ENCODE data around the gene MTARC2.
A peak's percentile ranks its signal among the peaks of the same experiment; 100 is the strongest.

Gene MTARC2

DNA sequence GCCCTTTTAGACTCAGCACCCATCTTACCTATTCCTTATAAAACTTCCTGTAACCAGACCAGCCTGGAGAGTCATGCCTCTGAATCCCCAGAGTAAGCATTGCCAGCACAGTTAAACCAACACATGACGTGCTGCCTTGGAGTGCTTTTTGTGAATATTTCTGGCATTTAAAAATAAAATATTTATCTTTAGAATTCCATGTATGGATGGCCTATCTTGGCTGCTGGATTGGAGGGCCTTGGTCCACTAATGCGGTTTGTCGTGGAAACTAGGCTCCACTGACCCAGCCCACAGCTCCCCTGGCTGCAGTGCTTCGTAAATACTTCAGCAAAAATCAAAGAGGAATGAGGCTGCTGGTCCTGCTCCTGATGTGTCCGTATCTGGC is 56.1 kb downstream of the MTARC2 start:
- H3K4me3 ChIP-seq (ENCODE audit: low read depth, low read length) = no peak overlapping the region
- DNase-seq (ENCODE audit: low read depth) = no peak
- TF ChIP-seq, protein P1, sequence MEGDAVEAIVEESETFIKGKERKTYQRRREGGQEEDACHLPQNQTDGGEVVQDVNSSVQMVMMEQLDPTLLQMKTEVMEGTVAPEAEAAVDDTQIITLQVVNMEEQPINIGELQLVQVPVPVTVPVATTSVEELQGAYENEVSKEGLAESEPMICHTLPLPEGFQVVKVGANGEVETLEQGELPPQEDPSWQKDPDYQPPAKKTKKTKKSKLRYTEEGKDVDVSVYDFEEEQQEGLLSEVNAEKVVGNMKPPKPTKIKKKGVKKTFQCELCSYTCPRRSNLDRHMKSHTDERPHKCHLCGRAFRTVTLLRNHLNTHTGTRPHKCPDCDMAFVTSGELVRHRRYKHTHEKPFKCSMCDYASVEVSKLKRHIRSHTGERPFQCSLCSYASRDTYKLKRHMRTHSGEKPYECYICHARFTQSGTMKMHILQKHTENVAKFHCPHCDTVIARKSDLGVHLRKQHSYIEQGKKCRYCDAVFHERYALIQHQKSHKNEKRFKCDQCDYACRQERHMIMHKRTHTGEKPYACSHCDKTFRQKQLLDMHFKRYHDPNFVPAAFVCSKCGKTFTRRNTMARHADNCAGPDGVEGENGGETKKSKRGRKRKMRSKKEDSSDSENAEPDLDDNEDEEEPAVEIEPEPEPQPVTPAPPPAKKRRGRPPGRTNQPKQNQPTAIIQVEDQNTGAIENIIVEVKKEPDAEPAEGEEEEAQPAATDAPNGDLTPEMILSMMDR (IDR thresholded peaks at IDR 0.05; ENCODE audit: insufficient read depth, low read depth, low read length, missing control alignments) = no peak

DNA sequence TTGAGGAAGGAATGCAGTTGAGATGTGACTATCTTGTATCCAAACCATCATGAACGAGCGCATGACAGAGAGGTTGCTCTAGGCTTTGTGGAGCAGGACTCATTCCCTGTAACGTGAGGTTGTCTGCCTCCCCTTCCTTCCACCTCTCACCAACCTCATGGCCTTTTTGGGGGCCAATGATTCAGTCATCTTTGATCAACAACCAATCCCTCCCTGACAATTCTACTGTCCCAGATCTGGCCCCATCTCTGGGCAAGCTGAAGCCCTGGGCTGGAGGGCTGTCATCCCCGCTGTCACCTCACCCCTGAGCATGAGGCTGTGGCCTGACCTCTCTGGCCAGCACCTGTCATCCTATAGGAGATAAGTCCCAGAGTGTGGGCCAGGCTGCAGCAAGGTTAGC is 58.3 kb downstream of the MTARC2 start:
- TF ChIP-seq, protein P1 (IDR thresholded peaks at IDR 0.05; ENCODE audit: insufficient read depth, low read depth, low read length, missing control alignments) = no peak
- no peak overlapping the region for H3K4me3 ChIP-seq (ENCODE audit: low read depth, low read length)
- DNase-seq (ENCODE audit: low read depth) = no peak

DNA sequence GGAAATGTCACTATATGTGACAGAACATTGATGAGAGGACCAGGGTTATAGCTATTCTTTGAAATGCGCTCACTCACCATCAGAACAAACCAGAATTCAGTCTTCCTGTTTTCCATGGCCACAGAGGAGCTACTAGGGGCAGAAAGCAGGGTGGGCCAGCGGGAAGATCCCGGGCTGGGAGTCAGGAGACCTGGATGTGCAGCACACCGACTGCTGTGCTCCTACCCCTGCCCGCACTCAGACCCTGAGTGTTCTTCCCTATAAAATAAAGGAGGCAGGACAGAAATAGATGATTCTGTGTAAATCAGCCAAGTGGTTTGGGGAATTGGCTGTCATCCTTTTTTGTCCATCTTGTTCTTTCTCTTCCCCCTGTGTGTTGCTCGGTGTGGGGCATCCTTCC is 59.6 kb downstream of the MTARC2 start:
- H3K4me3 ChIP-seq (ENCODE audit: low read depth, low read length) = no peak overlapping the region
- no peak for DNase-seq (ENCODE audit: low read depth)
- TF ChIP-seq, protein P1 (IDR thresholded peaks at IDR 0.05; ENCODE audit: insufficient read depth, low read depth, low read length, missing control alignments) = no peak

DNA sequence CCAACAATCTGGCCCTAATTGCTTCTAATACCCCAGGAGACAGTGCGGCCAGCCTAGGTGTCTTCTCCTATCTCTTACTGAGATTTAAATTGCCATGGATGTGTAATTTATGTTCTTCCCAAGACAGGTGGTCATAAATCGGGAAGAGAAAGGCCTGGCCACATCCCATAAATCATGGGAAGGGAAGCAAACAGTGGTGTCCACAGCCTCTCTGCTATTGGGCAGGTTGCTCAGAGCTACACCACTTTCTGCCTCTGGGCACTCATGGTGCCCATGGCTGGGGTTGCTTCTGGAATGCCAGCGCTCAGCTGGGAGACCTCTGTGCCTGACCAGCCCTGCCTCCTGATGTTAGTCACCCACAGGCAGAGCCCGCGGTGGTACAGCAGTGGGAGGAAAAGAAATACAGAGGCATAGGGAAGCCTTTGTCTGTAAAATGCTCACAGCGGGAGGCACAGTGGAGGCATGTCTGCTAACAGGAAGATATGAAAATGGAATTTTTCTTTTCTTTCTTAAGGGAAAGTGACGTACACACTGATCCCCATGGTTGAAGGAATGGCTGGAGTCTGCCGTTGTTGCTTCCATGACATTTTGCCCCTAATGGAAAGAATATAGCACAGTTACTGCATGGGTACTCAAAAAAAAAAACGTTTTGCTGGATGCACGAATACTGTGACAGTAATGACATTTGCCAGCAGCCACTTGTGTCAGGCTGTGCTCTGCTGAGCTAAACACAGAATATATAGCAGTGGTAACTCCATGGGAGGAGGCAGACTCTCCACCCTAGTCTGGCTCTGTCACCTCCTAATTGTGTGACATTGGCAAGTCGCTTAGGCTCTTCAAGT is 60.4 kb downstream of the MTARC2 start:
- TF ChIP-seq, protein P1 (IDR thresholded peaks at IDR 0.05; ENCODE audit: insufficient read depth, low read depth, low read length, missing control alignments) = no peak
- DNase-seq (ENCODE audit: low read depth) = no peak
- no peak overlapping the region for H3K4me3 ChIP-seq (ENCODE audit: low read depth, low read length)

DNA sequence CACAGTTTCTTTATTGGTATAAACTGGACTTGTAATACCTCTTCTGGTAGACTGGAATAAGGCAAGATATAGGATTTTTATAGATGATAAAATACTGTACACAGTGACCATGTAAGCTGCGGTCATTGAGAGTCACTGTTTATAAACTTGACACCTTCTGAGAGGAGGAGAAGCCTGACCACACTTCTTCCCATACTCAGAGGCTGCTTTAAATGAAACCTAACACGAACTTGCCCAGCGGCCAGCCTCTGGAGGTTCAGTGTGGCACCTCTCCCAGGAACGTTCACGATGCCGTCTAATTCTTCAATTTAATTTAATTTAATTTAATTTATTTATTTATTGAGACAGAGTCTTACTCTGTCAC is 61.0 kb downstream of the MTARC2 start:
- no peak for DNase-seq (ENCODE audit: low read depth)
- TF ChIP-seq, protein P1 (IDR thresholded peaks at IDR 0.05; ENCODE audit: insufficient read depth, low read depth, low read length, missing control alignments) = no peak
- H3K4me3 ChIP-seq (ENCODE audit: low read depth, low read length) = no peak overlapping the region

DNA sequence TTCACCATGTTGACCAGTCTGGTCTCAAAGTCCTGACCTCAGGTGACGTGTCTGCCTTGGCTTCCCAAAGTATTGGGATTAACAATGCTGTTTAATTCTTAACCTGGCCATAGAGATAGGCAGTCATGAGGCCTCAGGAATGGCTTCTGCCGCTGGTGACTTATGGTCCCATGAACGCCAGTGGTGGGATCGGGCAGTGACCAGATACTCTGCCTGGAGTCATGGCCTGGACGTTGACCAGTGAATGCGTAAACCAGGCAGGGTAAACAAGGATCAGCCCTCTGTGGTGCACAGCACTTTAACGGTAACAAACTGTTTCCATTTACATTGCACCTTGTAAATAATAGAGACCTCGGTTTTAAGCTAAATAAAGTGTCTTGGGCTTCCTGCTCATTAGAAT is 61.6 kb downstream of the MTARC2 start:
- H3K4me3 ChIP-seq (ENCODE audit: low read depth, low read length) = no peak overlapping the region
- TF ChIP-seq, protein P1 (IDR thresholded peaks at IDR 0.05; ENCODE audit: insufficient read depth, low read depth, low read length, missing control alignments) = no peak
- DNase-seq (ENCODE audit: low read depth) = no peak

DNA sequence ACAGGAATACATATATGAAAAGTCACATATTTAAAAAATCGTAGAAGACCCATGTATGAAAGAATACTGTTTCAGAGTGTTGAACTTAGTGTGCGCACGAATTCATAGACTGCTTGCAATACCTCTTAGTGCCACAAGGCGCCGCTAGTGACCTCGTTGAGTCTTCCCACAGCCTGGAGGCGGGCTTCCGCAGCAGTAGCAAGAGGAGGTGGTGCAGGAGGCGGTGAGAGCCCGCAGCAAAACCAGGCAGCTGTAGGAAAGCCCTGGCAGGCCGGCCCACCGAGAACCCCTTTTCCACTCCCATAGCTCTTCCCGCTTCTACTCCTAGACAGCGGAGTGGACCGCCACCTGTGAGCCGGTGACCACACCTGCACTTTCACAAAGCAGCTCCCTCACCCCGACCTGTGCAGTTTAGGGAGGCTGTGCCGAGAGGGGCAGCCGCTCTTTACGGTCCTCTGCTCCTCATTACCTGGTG is 62.1 kb downstream of the MTARC2 start:
- TF ChIP-seq, protein P1 (IDR thresholded peaks at IDR 0.05; ENCODE audit: insufficient read depth, low read depth, low read length, missing control alignments) = peak; percentile 92

More for the DNA sequence above, 62.1 kb downstream of the MTARC2 start:
- peak; percentile 80 for DNase-seq (ENCODE audit: low read depth)
- no peak overlapping the region for H3K4me3 ChIP-seq (ENCODE audit: low read depth, low read length)
